GM12892 (cell line): Measurements from ENCODE around the gene KYNU.

Experiments
- POLR2A ChIP-seq: IDR thresholded peaks from 2 replicates; pipeline ENCODE4 v1.6.1; 2011; ENCODE audit warnings: low read depth, low read length, control low read depth
- TAF1 ChIP-seq: IDR thresholded peaks from 2 replicates; pipeline ENCODE4 v1.6.1; 2011; ENCODE audit warnings: low read depth, mild to moderate bottlenecking, control low read depth, low read length, borderline replicate concordance

- TF ChIP-seq POLR2A (no peak), TAF1 (no peak)
These were observed 138.2 kb downstream of the KYNU start for GRCh38 chr2:143015656-143016055.
